HEK293 (cell line): ENCODE measurements around the gene GLO1.

ENCODE experiments used
- CTCF ChIA-PET: fragments of 350-600 bp; formaldehyde crosslinking; extraction: SDS; loops from one replicate; lab custom pipeline; 2021; ENCODE audit warnings: antibody characterized with exemption; lab: Yijun Ruan, JAX
- POLR2A ChIA-PET: fragments of 300-600 bp; formaldehyde crosslinking; extraction: SDS; loops from one replicate; lab custom pipeline; 2020; ENCODE audit warnings: antibody characterized with exemption, inconsistent platforms; lab: Yijun Ruan, JAX
- H3K27ac ChIP-seq: fragments of 200-500 bp; sonication (Bioruptor generic); 2 replicates; pipeline ENCODE4 v1.5.1; 2014; ENCODE audit warnings: low read depth, low read length, control low read depth, inconsistent platforms; ENCODE audit errors: extremely low read depth
- H3K36me3 ChIP-seq, 2 experiments: fragments of 200-500 bp in 1 of 2; sonication (Bioruptor generic) in 1 of 2; 1 replicate in 1 of 2; 2 replicates in 1 of 2; pipeline ENCODE4 v1.5.1; 2014 to 2017; ENCODE audit warnings: inconsistent platforms in 2 of 2, low read length in 2 of 2; ENCODE audit not compliant: control insufficient read depth in 2 of 2, insufficient read depth in 1 of 2
- H3K4me1 ChIP-seq: fragments of 200-500 bp; sonication (Bioruptor generic); 2 replicates; pipeline ENCODE4 v1.5.1; 2014; ENCODE audit warnings: mild to moderate bottlenecking, low read length, inconsistent platforms; ENCODE audit not compliant: control insufficient read depth, insufficient read depth
- H3K4me3 ChIP-seq: 2 replicates; pipeline ENCODE4 v1.5.1; 2011; ENCODE audit warnings: low read depth, mild to moderate bottlenecking, control low read depth, low read length, moderate library complexity
- H3K9me3 ChIP-seq: fragments of 200-500 bp; sonication (Bioruptor generic); 2 replicates; pipeline ENCODE4 v1.5.1; 2014; ENCODE audit warnings: low read depth, low read length, inconsistent platforms; ENCODE audit not compliant: control insufficient read depth, insufficient read depth
- BCL11A ChIP-seq: fragments of 450-650 bp; formaldehyde crosslinking; IDR thresholded peaks from 2 replicates; pipeline ENCODE4 v1.5.1; 2016; ENCODE audit warnings: low read depth, missing biosample characterization, missing genetic modification characterization
- OSR2 ChIP-seq: fragments of 450-650 bp; formaldehyde crosslinking; IDR thresholded peaks from 2 replicates; pipeline ENCODE4 v1.5.1; 2016; ENCODE audit warnings: missing biosample characterization, missing genetic modification characterization
- OVOL3 ChIP-seq: fragments of 450-650 bp; formaldehyde crosslinking; IDR thresholded peaks from 2 replicates; pipeline ENCODE4 v1.5.1; 2016; ENCODE audit warnings: missing biosample characterization, missing genetic modification characterization
- RBAK ChIP-seq: fragments of 450-650 bp; formaldehyde crosslinking; IDR thresholded peaks from 2 replicates; pipeline ENCODE4 v1.5.1; 2016; ENCODE audit warnings: missing biosample characterization, missing genetic modification characterization
- SCRT1 ChIP-seq: fragments of 450-650 bp; formaldehyde crosslinking; IDR thresholded peaks from 2 replicates; pipeline ENCODE4 v1.5.1; 2016; ENCODE audit warnings: missing biosample characterization, missing genetic modification characterization, borderline replicate concordance
- SCRT2 ChIP-seq: fragments of 450-650 bp; formaldehyde crosslinking; IDR thresholded peaks from 2 replicates; pipeline ENCODE4 v1.5.1; 2016; ENCODE audit warnings: missing biosample characterization, missing genetic modification characterization
- TCF7L2 ChIP-seq: IDR thresholded peaks from 2 replicates; pipeline ENCODE4 v1.6.1; 2011; ENCODE audit warnings: low read depth, mild to moderate bottlenecking, inconsistent platforms, low read length, moderate library complexity, borderline replicate concordance
- ZBTB21 ChIP-seq: fragments of 450-650 bp; formaldehyde crosslinking; IDR thresholded peaks from 2 replicates; pipeline ENCODE4 v1.5.1; 2017; ENCODE audit warnings: missing biosample characterization, missing genetic modification characterization
- ZFP37 ChIP-seq: fragments of 450-650 bp; formaldehyde crosslinking; IDR thresholded peaks from 2 replicates; pipeline ENCODE4 v1.5.1; 2016; ENCODE audit warnings: missing biosample characterization, missing genetic modification characterization
- ZNF174 ChIP-seq: fragments of 450-650 bp; formaldehyde crosslinking; IDR thresholded peaks from 2 replicates; pipeline ENCODE4 v1.5.0; 2017; ENCODE audit warnings: missing biosample characterization, mild to moderate bottlenecking, missing genetic modification characterization
- ZNF202 ChIP-seq: fragments of 450-650 bp; formaldehyde crosslinking; IDR thresholded peaks from 2 replicates; pipeline ENCODE4 v1.5.1; 2016; ENCODE audit warnings: missing biosample characterization, missing genetic modification characterization, borderline replicate concordance
- ZNF341 ChIP-seq: fragments of 450-650 bp; formaldehyde crosslinking; IDR thresholded peaks from 2 replicates; pipeline ENCODE4; 2016; ENCODE audit warnings: low read depth, missing biosample characterization, missing genetic modification characterization
- ZNF416 ChIP-seq: fragments of 450-650 bp; formaldehyde crosslinking; IDR thresholded peaks from 2 replicates; pipeline ENCODE4 v1.5.1; 2016; ENCODE audit warnings: missing biosample characterization, missing genetic modification characterization
- ZNF426 ChIP-seq: fragments of 450-650 bp; formaldehyde crosslinking; IDR thresholded peaks from 2 replicates; pipeline ENCODE4 v1.5.1; 2017; ENCODE audit warnings: missing biosample characterization, missing genetic modification characterization, mild to moderate bottlenecking, inconsistent platforms, moderate library complexity
- ZNF433 ChIP-seq: fragments of 450-650 bp; formaldehyde crosslinking; IDR thresholded peaks from 2 replicates; pipeline ENCODE4 v1.5.1; 2016; ENCODE audit warnings: missing biosample characterization, missing genetic modification characterization, low read depth
- ZNF521 ChIP-seq: fragments of 450-650 bp; formaldehyde crosslinking; IDR thresholded peaks from 2 replicates; pipeline ENCODE4 v1.5.1; 2017; ENCODE audit warnings: missing biosample characterization, mild to moderate bottlenecking, missing genetic modification characterization
- ZNF777 ChIP-seq: fragments of 450-650 bp; formaldehyde crosslinking; IDR thresholded peaks from 2 replicates; pipeline ENCODE4 v1.5.1; 2017; ENCODE audit warnings: missing biosample characterization, missing genetic modification characterization, borderline replicate concordance
- ZNF837 ChIP-seq: fragments of 450-650 bp; formaldehyde crosslinking; IDR thresholded peaks from 2 replicates; pipeline ENCODE4 v1.5.1; 2016; ENCODE audit warnings: missing biosample characterization, missing genetic modification characterization
- ZNF843 ChIP-seq: fragments of 450-650 bp; formaldehyde crosslinking; IDR thresholded peaks from 2 replicates; pipeline ENCODE4 v1.5.1; 2016; ENCODE audit warnings: missing biosample characterization, missing genetic modification characterization
- TF ChIP-seq, protein P1 (sequence below): fragments of 450-650 bp; formaldehyde crosslinking; IDR thresholded peaks from 2 replicates; pipeline ENCODE4 v1.5.1; 2016; ENCODE audit warnings: missing biosample characterization, missing genetic modification characterization
- TF ChIP-seq, protein P2 (sequence below): fragments of 450-650 bp; formaldehyde crosslinking; IDR thresholded peaks from 2 replicates; pipeline ENCODE4 v1.5.1; 2016; ENCODE audit warnings: missing biosample characterization, missing genetic modification characterization
- TF ChIP-seq, protein P3 (sequence below): fragments of 450-650 bp; IDR thresholded peaks from 2 replicates; pipeline ENCODE4 v1.5.1; 2018; ENCODE audit warnings: missing biosample characterization, missing genetic modification characterization

Gene GLO1

DNA sequence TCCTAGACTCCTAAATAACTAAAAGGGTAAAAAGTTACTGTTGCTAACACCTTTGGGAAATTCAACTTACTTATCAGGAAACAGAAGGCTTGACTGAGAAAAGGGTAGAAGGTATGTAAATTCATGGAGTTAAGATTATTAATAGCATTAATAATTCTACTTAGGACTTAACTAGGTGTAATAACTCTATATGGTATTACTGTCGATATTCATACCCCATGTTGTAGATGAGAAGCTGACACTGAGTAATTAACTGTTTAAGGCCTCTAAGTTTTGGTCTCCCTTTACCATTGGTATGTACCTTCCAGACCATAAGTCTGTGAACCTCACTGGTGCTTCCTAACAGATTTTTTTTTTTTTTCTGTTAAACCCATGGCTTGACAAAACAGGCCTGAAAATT, 15.4 kb downstream of the GLO1 start:
- Histone ChIP-seq H3K9me3 (no peaks in the 10 kb centered on the region), H3K4me3 (no peak overlapping the region), H3K36me3 (peaks cover 39 to 55% of the 10 kb centered on the region in 2 experiments), H3K27ac (no peak overlapping the region), H3K4me1 (0 out of 2 replicates have a peak, but pooled peaks cover 5% of the 10 kb centered on the region)
- ChIA-PET POLR2A (interaction anchor here (0.6 kb wide), 1 partner anchor 18 kb away, joined by 3 read pairs; no protein-coding TSS in a partner anchor), CTCF (interaction anchor here (0.7 to 0.9 kb wide), 2 partner anchors 8 to 195 kb away, joined by 3 read pairs; no protein-coding TSS in a partner anchor)
- no peak for TF ChIP-seq ZNF426 (tag by site-specific recombination)
- TF ChIP-seq, protein P1, sequence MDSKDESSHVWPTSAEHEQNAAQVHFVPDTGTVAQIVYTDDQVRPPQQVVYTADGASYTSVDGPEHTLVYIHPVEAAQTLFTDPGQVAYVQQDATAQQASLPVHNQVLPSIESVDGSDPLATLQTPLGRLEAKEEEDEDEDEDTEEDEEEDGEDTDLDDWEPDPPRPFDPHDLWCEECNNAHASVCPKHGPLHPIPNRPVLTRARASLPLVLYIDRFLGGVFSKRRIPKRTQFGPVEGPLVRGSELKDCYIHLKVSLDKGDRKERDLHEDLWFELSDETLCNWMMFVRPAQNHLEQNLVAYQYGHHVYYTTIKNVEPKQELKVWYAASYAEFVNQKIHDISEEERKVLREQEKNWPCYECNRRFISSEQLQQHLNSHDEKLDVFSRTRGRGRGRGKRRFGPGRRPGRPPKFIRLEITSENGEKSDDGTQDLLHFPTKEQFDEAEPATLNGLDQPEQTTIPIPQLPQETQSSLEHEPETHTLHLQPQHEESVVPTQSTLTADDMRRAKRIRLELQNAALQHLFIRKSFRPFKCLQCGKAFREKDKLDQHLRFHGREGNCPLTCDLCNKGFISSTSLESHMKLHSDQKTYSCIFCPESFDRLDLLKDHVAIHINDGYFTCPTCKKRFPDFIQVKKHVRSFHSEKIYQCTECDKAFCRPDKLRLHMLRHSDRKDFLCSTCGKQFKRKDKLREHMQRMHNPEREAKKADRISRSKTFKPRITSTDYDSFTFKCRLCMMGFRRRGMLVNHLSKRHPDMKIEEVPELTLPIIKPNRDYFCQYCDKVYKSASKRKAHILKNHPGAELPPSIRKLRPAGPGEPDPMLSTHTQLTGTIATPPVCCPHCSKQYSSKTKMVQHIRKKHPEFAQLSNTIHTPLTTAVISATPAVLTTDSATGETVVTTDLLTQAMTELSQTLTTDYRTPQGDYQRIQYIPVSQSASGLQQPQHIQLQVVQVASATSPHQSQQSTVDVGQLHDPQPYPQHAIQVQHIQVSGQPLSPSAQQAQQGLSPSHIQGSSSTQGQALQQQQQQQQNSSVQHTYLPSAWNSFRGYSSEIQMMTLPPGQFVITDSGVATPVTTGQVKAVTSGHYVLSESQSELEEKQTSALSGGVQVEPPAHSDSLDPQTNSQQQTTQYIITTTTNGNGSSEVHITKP (tag by site-specific recombination) = peak; percentile 89

DNA sequence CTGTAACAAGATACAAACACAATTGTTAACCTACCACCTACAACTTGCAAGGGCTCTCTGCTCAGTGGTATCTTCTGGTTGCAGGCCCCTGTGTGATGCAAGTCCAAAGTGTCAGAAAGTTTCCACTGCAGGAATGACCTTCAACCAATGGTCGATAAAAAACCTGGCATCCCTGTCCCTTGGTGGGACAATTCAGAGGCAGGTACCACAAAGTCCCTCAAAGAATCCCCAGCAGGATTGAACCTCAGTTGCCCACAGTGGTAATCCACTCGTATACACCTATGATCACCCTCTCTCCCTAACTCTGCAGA, 15.9 kb downstream of the GLO1 start:
- TF ChIP-seq RBAK (tag by site-specific recombination) (no peak), ZNF843 (tag by site-specific recombination) (no peak), BCL11A (tag by site-specific recombination) (no peak), ZNF174 (tag by site-specific recombination) (no peak)
- Histone ChIP-seq H3K9me3 (no peaks in the 10 kb centered on the region), H3K4me1 (0 out of 2 replicates have a peak, but pooled peaks cover 5% of the 10 kb centered on the region), H3K36me3 (peaks cover 43 to 60% of the 10 kb centered on the region in 2 experiments), H3K27ac (no peak overlapping the region), H3K4me3 (no peak overlapping the region)
- ChIA-PET POLR2A (no interaction called here), CTCF (interaction anchor here (0.6 kb wide), 1 partner anchor 982 kb away, joined by 3 read pairs; no protein-coding TSS in a partner anchor)

DNA sequence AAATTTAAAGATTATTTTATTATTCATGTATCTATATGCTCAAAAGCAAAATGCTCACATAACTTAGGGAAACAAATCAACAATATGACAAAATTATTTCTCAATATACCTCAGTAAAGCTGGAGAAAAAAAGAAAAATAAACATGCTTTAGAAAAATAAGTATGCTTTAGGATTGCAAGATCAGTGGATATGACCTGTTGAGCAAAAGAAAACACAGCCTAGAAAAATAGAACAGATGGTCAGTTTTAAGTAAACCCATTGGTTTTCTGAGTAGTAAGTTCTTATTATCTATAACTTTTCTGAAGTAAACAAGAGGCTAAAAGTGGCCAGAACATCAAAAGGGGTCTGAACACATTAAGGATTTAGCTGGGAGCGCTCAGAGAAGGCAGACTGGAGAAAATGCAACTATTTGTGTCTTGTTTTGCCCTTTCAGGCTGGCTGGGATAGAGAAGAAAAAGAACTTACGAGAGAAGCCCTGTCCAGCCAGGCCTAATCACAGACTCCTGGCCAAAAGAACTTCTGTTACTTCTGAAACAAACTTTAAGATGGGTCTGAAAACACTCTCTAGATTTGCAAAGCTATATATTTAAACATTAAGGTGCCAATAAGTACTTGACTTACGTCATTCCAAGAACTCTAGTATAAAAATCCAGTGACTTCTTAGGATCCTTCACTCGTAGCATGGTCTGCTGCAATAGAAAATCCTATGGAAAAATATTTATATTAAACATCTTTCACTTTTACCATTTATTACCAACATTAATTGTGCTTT, 16.5 kb downstream of the GLO1 start:
- POLR2A ChIA-PET = no interaction called here

DNA sequence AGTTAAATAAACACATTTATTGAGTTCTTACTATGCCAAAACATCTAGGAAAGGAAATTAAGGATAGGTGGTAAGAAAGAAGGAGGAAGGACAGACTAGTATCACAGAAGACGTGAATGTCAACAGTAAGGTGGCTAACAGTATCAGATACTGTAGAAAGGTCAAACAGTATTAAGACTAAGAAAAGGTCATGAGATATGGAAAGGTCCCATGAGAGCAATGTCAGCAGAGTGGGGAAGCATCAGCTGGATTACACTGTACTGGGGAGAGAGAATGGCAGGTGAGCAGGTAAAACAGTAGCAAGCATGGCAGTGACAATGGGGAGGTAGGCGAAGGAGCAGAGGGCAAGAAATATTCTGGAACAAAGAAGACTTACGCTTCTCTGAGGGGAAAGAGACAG, 18.0 kb downstream of the GLO1 start:
- ChIA-PET POLR2A (no interaction called here), CTCF (interaction anchor here (0.6 to 1.3 kb wide), 2 partner anchors 12 to 15 kb away, joined by 3 read pairs; no protein-coding TSS in a partner anchor)
- H3K4me1 ChIP-seq = 0 out of 2 replicates have a peak, but pooled peaks cover 5% of the 10 kb centered on the region
- H3K27ac ChIP-seq = no peak overlapping the region
- H3K4me3 ChIP-seq = no peak overlapping the region
- peaks cover 59 to 78% of the 10 kb centered on the region in 2 experiments for H3K36me3 ChIP-seq
- H3K9me3 ChIP-seq = no peaks in the 10 kb centered on the region
- TF ChIP-seq ZNF837 (tag by site-specific recombination) = no peak
- no peak for TF ChIP-seq ZBTB21 (tag by site-specific recombination)
- no peak for TF ChIP-seq OVOL3 (tag by site-specific recombination)
- no peak for TF ChIP-seq ZFP37 (tag by site-specific recombination)
- TF ChIP-seq, protein P2, sequence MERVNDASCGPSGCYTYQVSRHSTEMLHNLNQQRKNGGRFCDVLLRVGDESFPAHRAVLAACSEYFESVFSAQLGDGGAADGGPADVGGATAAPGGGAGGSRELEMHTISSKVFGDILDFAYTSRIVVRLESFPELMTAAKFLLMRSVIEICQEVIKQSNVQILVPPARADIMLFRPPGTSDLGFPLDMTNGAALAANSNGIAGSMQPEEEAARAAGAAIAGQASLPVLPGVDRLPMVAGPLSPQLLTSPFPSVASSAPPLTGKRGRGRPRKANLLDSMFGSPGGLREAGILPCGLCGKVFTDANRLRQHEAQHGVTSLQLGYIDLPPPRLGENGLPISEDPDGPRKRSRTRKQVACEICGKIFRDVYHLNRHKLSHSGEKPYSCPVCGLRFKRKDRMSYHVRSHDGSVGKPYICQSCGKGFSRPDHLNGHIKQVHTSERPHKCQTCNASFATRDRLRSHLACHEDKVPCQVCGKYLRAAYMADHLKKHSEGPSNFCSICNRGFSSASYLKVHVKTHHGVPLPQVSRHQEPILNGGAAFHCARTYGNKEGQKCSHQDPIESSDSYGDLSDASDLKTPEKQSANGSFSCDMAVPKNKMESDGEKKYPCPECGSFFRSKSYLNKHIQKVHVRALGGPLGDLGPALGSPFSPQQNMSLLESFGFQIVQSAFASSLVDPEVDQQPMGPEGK (tag by site-specific recombination) = no peak
- no peak for TF ChIP-seq ZNF341 (tag by site-specific recombination)
- no peak for TF ChIP-seq ZNF521
- no peak for TF ChIP-seq ZNF433 (tag by site-specific recombination)
- TF ChIP-seq ZNF777 (tag by site-specific recombination) = no peak
- TF ChIP-seq OSR2 (tag by site-specific recombination) = no peak
- TF ChIP-seq ZNF202 (tag by site-specific recombination) = no peak
- TF ChIP-seq ZNF416 = no peak
- TF ChIP-seq, protein P3, sequence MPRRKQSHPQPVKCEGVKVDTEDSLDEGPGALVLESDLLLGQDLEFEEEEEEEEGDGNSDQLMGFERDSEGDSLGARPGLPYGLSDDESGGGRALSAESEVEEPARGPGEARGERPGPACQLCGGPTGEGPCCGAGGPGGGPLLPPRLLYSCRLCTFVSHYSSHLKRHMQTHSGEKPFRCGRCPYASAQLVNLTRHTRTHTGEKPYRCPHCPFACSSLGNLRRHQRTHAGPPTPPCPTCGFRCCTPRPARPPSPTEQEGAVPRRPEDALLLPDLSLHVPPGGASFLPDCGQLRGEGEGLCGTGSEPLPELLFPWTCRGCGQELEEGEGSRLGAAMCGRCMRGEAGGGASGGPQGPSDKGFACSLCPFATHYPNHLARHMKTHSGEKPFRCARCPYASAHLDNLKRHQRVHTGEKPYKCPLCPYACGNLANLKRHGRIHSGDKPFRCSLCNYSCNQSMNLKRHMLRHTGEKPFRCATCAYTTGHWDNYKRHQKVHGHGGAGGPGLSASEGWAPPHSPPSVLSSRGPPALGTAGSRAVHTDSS (tag by site-specific recombination) = no peak

More for the DNA sequence above, 16.5 kb downstream of the GLO1 start:
- peak; percentile 29; the same call in 1 of the 2 replicates for TF ChIP-seq SCRT1 (tag by site-specific recombination)
- TF ChIP-seq SCRT2 (tag by site-specific recombination) = peak; percentile 74
- no peak for TF ChIP-seq TCF7L2
- Histone ChIP-seq H3K36me3 (peaks cover 48 to 65% of the 10 kb centered on the region in 2 experiments), H3K9me3 (no peaks in the 10 kb centered on the region), H3K4me3 (no peak overlapping the region), H3K27ac (no peak overlapping the region), H3K4me1 (0 out of 2 replicates have a peak, but pooled peaks cover 5% of the 10 kb centered on the region)
- CTCF ChIA-PET = interaction anchor here (0.6 to 0.9 kb wide), 4 partner anchors 247 to 981 kb away, joined by 3 to 6 read pairs (median 3); no protein-coding TSS in a partner anchor
